RWPE2 (cell line): Measurements from ENCODE around the gene RNPEP.
A peak's percentile ranks its signal among the peaks of the same experiment; 100 is the strongest.

Experiments
- ATAC-seq: fragments of 200-7000 bp; cut with Tn5 transposase; 3 replicates; pipeline ENCODE4 v1.9.1; 2021; ENCODE audit warnings: low read depth
- DNase-seq: peaks from one replicate; pipeline ENCODE4 v3.0.0-alpha.2; 2020; ENCODE audit warnings: low spot score
- H3K27ac ChIP-seq: fragments of 450-650 bp; 2 replicates; pipeline ENCODE4 v1.5.1; 2017; ENCODE audit warnings: mild to moderate bottlenecking; ENCODE audit not compliant: poor library complexity, severe bottlenecking
- H3K27me3 ChIP-seq: fragments of 250-450 bp; sonication (Bioruptor Pico); 2 replicates; pipeline ENCODE4 v1.5.1; 2021; ENCODE audit warnings: mild to moderate bottlenecking, moderate library complexity; ENCODE audit not compliant: insufficient read depth, poor library complexity, severe bottlenecking
- H3K36me3 ChIP-seq: fragments of 250-450 bp; sonication (Bioruptor Pico); 2 replicates; pipeline ENCODE4 v1.5.1; 2020; ENCODE audit warnings: low read depth, mild to moderate bottlenecking, moderate library complexity
- H3K4me1 ChIP-seq: fragments of 250-450 bp; sonication (Bioruptor Pico); 2 replicates; pipeline ENCODE4 v1.5.1; 2021; ENCODE audit warnings: mild to moderate bottlenecking, moderate library complexity; ENCODE audit not compliant: insufficient read depth, poor library complexity, severe bottlenecking
- H3K4me3 ChIP-seq: fragments of 250-450 bp; sonication (Bioruptor Pico); 2 replicates; pipeline ENCODE4 v1.5.1; 2021; ENCODE audit warnings: mild to moderate bottlenecking, moderate library complexity; ENCODE audit not compliant: severe bottlenecking
- H3K9me3 ChIP-seq: fragments of 250-450 bp; sonication (Bioruptor Pico); 2 replicates; pipeline ENCODE4 v1.5.1; 2021; ENCODE audit warnings: mild to moderate bottlenecking, moderate library complexity; ENCODE audit not compliant: severe bottlenecking
- TF ChIP-seq, protein P1 (sequence below): fragments of 450-650 bp; IDR thresholded peaks from one replicate; pipeline ENCODE4 v1.5.1; 2017; ENCODE audit warnings: mild to moderate bottlenecking, moderate library complexity; ENCODE audit not compliant: poor library complexity, severe bottlenecking

Gene RNPEP

DNA sequence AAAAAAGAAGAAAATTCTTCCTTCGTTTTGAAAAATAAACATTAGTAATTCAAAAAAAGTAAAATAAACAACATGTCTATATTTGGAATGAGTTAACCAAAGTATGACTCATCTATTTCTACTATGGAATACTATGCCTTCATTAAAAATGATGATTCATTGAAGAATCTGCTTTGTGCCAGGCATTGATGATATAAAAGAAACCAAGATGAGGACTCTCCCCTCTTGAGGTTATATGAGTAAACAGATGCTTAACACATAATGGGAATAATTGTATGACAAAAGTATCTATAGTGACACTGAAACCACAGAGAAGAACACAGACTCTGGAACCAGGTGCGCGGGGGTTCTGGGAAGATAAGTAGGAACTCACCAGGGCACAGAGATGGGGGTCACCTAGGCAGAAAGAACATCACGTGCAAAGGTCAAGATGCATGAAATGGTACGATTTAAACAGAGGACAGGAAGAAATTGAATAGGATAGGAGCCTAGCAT lies 46.8 kb downstream of the RNPEP start:
- TF ChIP-seq, protein P1, sequence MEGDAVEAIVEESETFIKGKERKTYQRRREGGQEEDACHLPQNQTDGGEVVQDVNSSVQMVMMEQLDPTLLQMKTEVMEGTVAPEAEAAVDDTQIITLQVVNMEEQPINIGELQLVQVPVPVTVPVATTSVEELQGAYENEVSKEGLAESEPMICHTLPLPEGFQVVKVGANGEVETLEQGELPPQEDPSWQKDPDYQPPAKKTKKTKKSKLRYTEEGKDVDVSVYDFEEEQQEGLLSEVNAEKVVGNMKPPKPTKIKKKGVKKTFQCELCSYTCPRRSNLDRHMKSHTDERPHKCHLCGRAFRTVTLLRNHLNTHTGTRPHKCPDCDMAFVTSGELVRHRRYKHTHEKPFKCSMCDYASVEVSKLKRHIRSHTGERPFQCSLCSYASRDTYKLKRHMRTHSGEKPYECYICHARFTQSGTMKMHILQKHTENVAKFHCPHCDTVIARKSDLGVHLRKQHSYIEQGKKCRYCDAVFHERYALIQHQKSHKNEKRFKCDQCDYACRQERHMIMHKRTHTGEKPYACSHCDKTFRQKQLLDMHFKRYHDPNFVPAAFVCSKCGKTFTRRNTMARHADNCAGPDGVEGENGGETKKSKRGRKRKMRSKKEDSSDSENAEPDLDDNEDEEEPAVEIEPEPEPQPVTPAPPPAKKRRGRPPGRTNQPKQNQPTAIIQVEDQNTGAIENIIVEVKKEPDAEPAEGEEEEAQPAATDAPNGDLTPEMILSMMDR = no peak
- ATAC-seq (peak; percentile 96), DNase-seq (no peak)
- Histone ChIP-seq H3K36me3 (no peaks in the 10 kb centered on the region), H3K9me3 (no peaks in the 10 kb centered on the region), H3K27ac (no peak overlapping the region), H3K27me3 (no peaks in the 10 kb centered on the region), H3K4me1 (peaks cover 12% of the 10 kb centered on the region), H3K4me3 (no peak overlapping the region)

DNA sequence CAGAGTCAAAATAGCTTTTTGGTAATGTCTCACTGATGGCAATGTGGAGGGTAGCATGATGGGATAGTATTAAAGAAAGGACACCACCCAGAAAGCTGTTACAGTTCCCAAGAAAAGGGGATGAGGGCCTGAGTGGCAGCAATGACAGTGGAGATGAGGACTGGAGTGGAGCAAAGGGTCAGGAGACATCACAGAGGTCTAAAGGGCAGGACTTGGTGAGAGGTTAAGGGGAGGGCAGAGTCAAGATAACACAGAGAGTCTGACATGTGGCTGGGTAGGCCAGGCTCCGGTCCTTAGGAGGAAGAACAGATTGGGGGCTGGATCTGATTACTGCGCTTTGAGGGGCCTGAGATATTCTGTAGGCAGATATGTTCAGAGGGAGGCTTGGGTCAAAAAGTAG lies 47.3 kb downstream of the RNPEP start:
- DNase-seq = no peak
- H3K27me3 ChIP-seq = no peaks in the 10 kb centered on the region
- H3K27ac ChIP-seq = no peak overlapping the region
- no peaks in the 10 kb centered on the region for H3K9me3 ChIP-seq
- peaks cover 15% of the 10 kb centered on the region for H3K4me1 ChIP-seq
- H3K36me3 ChIP-seq = no peaks in the 10 kb centered on the region
- H3K4me3 ChIP-seq = no peak overlapping the region
- no peak for ATAC-seq
- TF ChIP-seq, protein P1 = no peak

DNA sequence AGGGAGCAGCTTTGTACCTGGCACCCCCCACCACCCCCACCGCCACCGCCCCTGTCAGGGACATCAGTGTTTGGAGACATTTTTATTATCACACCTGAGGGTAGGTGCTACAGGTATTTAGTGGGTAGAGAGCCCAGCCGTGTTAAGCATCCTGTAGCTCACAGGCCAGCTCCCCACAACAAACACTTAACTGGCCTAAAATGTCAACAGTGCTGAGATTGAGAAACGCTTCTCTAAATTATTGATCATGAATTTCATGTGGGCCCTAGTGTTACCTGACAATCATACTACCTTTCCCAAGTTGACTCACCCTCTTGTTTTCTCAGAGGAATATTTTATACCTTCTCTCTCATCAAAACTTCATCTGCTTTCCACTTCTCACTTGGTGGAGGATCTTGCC lies 49.3 kb downstream of the RNPEP start:
- TF ChIP-seq, protein P1 = no peak
- Histone ChIP-seq H3K9me3 (no peaks in the 10 kb centered on the region), H3K4me1 (peaks cover 25% of the 10 kb centered on the region), H3K27ac (no peak overlapping the region), H3K36me3 (no peaks in the 10 kb centered on the region), H3K4me3 (no peak overlapping the region), H3K27me3 (no peaks in the 10 kb centered on the region)
- DNase-seq (no peak), ATAC-seq (no peak)

DNA sequence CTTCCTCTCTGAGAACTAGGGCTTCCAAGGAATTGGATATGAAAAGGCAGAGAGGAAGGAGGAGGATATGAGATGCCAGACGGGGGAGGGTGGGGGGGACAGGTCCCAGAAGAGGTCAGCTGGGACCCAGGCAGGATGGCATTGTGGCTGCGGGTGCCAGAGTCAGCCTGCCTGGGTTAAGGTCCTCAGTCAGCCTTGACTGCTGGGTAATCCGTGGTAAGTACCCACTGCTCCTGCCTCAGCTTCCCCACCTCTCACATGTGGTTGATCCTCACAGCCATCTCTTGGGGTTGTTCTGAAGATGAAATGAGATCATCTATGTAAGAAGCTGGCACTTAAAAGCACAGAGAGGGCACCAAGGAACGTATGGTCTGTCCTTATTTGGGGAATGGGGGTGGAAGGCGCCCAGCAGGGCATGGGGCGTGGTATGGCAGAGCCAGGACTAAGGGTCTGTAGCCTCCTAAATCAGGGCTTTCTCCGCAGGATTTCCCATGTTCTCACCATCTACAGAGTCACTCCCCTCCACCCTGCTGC lies 51.8 kb downstream of the RNPEP start:
- Histone ChIP-seq H3K4me3 (no peak overlapping the region), H3K27ac (peak overlapping the region; percentile 32), H3K36me3 (no peaks in the 10 kb centered on the region), H3K27me3 (no peaks in the 10 kb centered on the region), H3K4me1 (peaks cover 19% of the 10 kb centered on the region), H3K9me3 (no peaks in the 10 kb centered on the region)
- TF ChIP-seq, protein P1 = no peak
- ATAC-seq = no peak
- DNase-seq = no peak

DNA sequence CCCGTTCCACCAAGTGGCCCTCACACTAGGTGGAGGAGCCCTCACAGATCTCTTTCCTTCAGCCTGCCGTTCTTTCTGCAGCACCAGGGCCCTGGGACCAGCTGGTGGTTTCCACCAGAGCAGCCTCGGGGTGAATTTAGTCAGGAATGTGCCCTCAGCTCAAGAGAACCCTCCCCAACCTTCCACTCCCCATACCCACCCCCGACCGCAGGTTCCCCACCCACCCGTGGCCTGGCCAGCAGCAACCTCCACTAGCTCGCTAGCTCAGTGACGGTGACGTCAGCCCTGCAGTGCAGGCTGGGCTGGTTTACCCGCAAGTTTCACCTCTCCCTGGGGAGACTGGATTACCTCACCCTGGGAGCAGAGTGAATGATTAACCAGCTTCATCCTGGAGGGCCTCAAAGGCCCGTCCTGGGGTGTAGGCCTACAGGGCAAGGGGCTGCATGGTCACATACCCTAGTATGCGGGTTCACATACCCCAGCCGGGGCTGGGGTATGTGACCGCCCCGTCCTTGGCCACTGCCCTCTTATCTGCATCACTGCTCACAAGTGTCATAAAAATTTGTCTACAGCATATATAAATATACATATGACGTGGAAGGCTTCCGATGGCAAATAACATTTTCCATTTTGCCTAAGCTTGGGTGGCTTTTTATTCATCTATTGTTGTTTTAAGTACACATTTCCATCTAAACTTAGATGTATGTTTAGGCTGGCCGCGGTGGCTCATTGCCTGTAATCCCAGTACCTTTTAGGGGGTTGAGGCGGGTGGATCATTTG lies 52.4 kb downstream of the RNPEP start:
- Histone ChIP-seq H3K27me3 (no peaks in the 10 kb centered on the region), H3K27ac (peak overlapping the region; percentile 32), H3K4me3 (no peak overlapping the region), H3K9me3 (no peaks in the 10 kb centered on the region), H3K4me1 (peaks cover 13% of the 10 kb centered on the region), H3K36me3 (no peaks in the 10 kb centered on the region)
- peak; percentile 92 for DNase-seq
- TF ChIP-seq, protein P1 = no peak
- ATAC-seq = peak; percentile 98
